IMR-90 (cell line): ENCODE results near the gene SCAF1. TPM values are rescaled to one million over a fixed set of nuclear protein-coding genes. Genes with fewer than 3 reads are reported as not detected.
A peak's percentile ranks its signal among the peaks of the same experiment; 100 is the strongest.

Experiments
- ATAC-seq: fragments of 200-7000 bp; cut with Tn5 transposase; 2 replicates; pipeline ENCODE4 v1.9.1; 2020; ENCODE audit warnings: low read depth, mild to moderate bottlenecking, moderate library complexity
- BruUV-seq: library from RNA; stranded (reverse); fragments of 400-500 nt; replicated peaks from 2 replicates; lab custom pipeline; 2021; lab: Mats Ljungman, UMichigan
- CTCF ChIA-PET: fragments of 300-600 bp; formaldehyde crosslinking; extraction: SDS; loops from one replicate; lab custom pipeline; 2021; ENCODE audit warnings: antibody characterized with exemption; lab: Yijun Ruan, JAX
- POLR2A ChIA-PET: fragments of 300-600 bp; sonication (Branson Sonifier 250); formaldehyde crosslinking; loops from one replicate; lab custom pipeline; 2022; ENCODE audit warnings: antibody characterized with exemption; ENCODE audit not compliant: unreplicated experiment; lab: Charles Lee
- DNase-seq: peaks from one replicate; pipeline ENCODE4 v3.0.0; 2013
- H2AFZ ChIP-seq: replicated peaks from 2 replicates; pipeline ENCODE3; 2013; ENCODE audit warnings: low read length, mild to moderate bottlenecking; ENCODE audit not compliant: poor library complexity
- H2AK5ac ChIP-seq: 2 replicates; pipeline ENCODE4 v1.6.1; 2013; ENCODE audit warnings: low read depth, low read length, inconsistent platforms
- H2AK9ac ChIP-seq: replicated peaks from 2 replicates; pipeline ENCODE3; 2013; ENCODE audit warnings: mild to moderate bottlenecking, low read depth, low read length, moderate library complexity; ENCODE audit not compliant: poor library complexity
- H2BK120ac ChIP-seq: 2 replicates; pipeline ENCODE4 v1.6.1; 2013; ENCODE audit warnings: low read depth, low read length, inconsistent platforms
- H2BK15ac ChIP-seq: 3 replicates; pipeline ENCODE4 v1.6.1; 2013; ENCODE audit warnings: low read depth, low read length, inconsistent platforms
- H2BK20ac ChIP-seq: 2 replicates; pipeline ENCODE4 v1.6.1; 2013; ENCODE audit warnings: low read depth, mild to moderate bottlenecking, inconsistent platforms, low read length, moderate library complexity
- H2BK5ac ChIP-seq: 2 replicates; pipeline ENCODE4 v1.6.1; 2013; ENCODE audit warnings: mild to moderate bottlenecking, low read depth, low read length, inconsistent platforms; ENCODE audit not compliant: poor library complexity, severe bottlenecking
- H3K14ac ChIP-seq: replicated peaks from 2 replicates; pipeline ENCODE4 v1.6.1; 2013; ENCODE audit warnings: low read depth, low read length, inconsistent platforms
- H3K18ac ChIP-seq: 2 replicates; pipeline ENCODE4 v1.6.1; 2013; ENCODE audit warnings: low read depth, low read length, control low read depth
- H3K23ac ChIP-seq: 2 replicates; pipeline ENCODE4 v1.6.1; 2013; ENCODE audit warnings: low read depth, low read length, inconsistent platforms
- H3K27ac ChIP-seq: 2 replicates; pipeline ENCODE4 v1.5.1; 2013; ENCODE audit warnings: mild to moderate bottlenecking, control low read depth, low read length; ENCODE audit not compliant: insufficient read depth
- H3K27me3 ChIP-seq: 2 replicates; pipeline ENCODE4 v1.6.1; 2013; ENCODE audit warnings: low read length; ENCODE audit not compliant: control insufficient read depth, insufficient read depth
- H3K36me3 ChIP-seq: 2 replicates; pipeline ENCODE4 v1.6.1; 2013; ENCODE audit warnings: low read length, mixed read lengths; ENCODE audit not compliant: control insufficient read depth, insufficient read depth
- H3K4ac ChIP-seq: 2 replicates; pipeline ENCODE4 v1.6.1; 2013; ENCODE audit warnings: low read depth, low read length, inconsistent platforms
- H3K4me1 ChIP-seq: 2 replicates; pipeline ENCODE4 v1.6.1; 2013; ENCODE audit warnings: low read length, mixed read lengths; ENCODE audit not compliant: control insufficient read depth, insufficient read depth
- H3K4me2 ChIP-seq: 2 replicates; pipeline ENCODE4 v1.6.1; 2013; ENCODE audit warnings: low read depth, mild to moderate bottlenecking, control low read depth, low read length, moderate library complexity
- H3K4me3 ChIP-seq: 2 replicates; pipeline ENCODE4 v1.5.1; 2013; ENCODE audit warnings: low read depth, mild to moderate bottlenecking, control low read depth, low read length, moderate library complexity; ENCODE audit not compliant: insufficient read depth
- H3K56ac ChIP-seq: 2 replicates; pipeline ENCODE4 v1.6.1; 2013; ENCODE audit warnings: low read length, inconsistent platforms; ENCODE audit not compliant: insufficient read depth; ENCODE audit errors: extremely low read depth
- H3K79me1 ChIP-seq, 2 experiments: 2 replicates each; pipeline ENCODE4 v1.6.1; 2013; ENCODE audit warnings: low read length in 2 of 2, inconsistent platforms in 1 of 2, low read depth in 1 of 2
- H3K9ac ChIP-seq: 2 replicates; pipeline ENCODE4 v1.6.1; 2013; ENCODE audit warnings: low read depth, low read length, control low read depth
- H3K9me1 ChIP-seq: 2 replicates; pipeline ENCODE4 v1.6.1; 2013; ENCODE audit warnings: low read length, inconsistent platforms; ENCODE audit not compliant: insufficient read depth
- H3K9me3 ChIP-seq: 2 replicates; pipeline ENCODE4 v1.6.1; 2013; ENCODE audit warnings: low read length; ENCODE audit not compliant: control insufficient read depth, insufficient read depth
- H4K20me1 ChIP-seq: 2 replicates; pipeline ENCODE4 v1.6.1; 2013; ENCODE audit warnings: low read length, inconsistent platforms; ENCODE audit not compliant: insufficient read depth
- H4K5ac ChIP-seq: 2 replicates; pipeline ENCODE4 v1.6.1; 2013; ENCODE audit warnings: mild to moderate bottlenecking, low read depth, low read length, control low read depth
- H4K8ac ChIP-seq, 2 experiments: 2 replicates each; pipeline ENCODE4 v1.6.1; 2013; ENCODE audit warnings: low read depth in 2 of 2, low read length in 2 of 2, control low read depth in 1 of 2, inconsistent platforms in 1 of 2
- H4K91ac ChIP-seq: 2 replicates; pipeline ENCODE4 v1.6.1; 2013; ENCODE audit warnings: low read depth, low read length, inconsistent platforms; ENCODE audit not compliant: insufficient read depth
- BHLHE40 ChIP-seq: fragments of 150-350 bp; IDR thresholded peaks from 2 replicates; pipeline ENCODE4 v1.6.1; 2016; ENCODE audit warnings: mild to moderate bottlenecking, low read depth, low read length
- CHD1 ChIP-seq: IDR thresholded peaks from 2 replicates; pipeline ENCODE4 v1.6.1; 2012; ENCODE audit warnings: low read depth, low read length, improper control_type of control experiment
- FOS ChIP-seq: fragments of 150-350 bp; IDR thresholded peaks from 2 replicates; pipeline ENCODE4 v1.6.1; 2016; ENCODE audit warnings: low read depth, low read length
- POLR2A ChIP-seq: IDR thresholded peaks from 2 replicates; pipeline ENCODE4 v1.6.1; 2012; ENCODE audit warnings: mild to moderate bottlenecking, low read depth, low read length
- RAD21 ChIP-seq: IDR thresholded peaks from 2 replicates; pipeline ENCODE4 v1.6.1; 2012; ENCODE audit warnings: low read length, improper control_type of control experiment
- RFX5 ChIP-seq: IDR thresholded peaks from 2 replicates; pipeline ENCODE4 v1.8.0; 2012; ENCODE audit warnings: low read depth, mild to moderate bottlenecking, low read length, moderate library complexity
- SMC3 ChIP-seq: fragments of 150-350 bp; IDR thresholded peaks from 2 replicates; pipeline ENCODE4 v1.6.1; 2016; ENCODE audit warnings: low read depth, mild to moderate bottlenecking, antibody characterized with exemption, low read length, moderate library complexity
- WGBS, 2 experiments: methylation state at CpG; one replicate each; pipeline versions ENCODE4 v1.1.5 to v1.1.7; 2013; ENCODE audit warnings: missing lambda C conversion rate in 2 of 2; ENCODE audit not compliant: insufficient read length in 1 of 2; ENCODE audit errors: extremely low coverage in 2 of 2; 5-methylcytosine and 5-hydroxymethylcytosine counted together
- dilution Hi-C: fragments of 300-500 bp; cut with HindIII; formaldehyde crosslinking; loops from one replicate; pipeline ENCODE4 v1.14.3; 2018; ENCODE audit warnings: low sequenced_read_pairs; ENCODE audit not compliant: unreplicated experiment
- in situ Hi-C: fragments of 300-500 bp; cut with MboI; formaldehyde crosslinking; loops from 3 replicates; pipeline ENCODE4 v1.14.3; 2019; ENCODE audit warnings: low sequenced_read_pairs, inconsistent platforms, mixed read lengths
- intact Hi-C: fragments of 100-400 bp; cut with micrococcal nuclease; formaldehyde crosslinking; loops from 2 replicates; pipeline ENCODE4 v1.10.0; 2022
- polyA plus RNA-seq, 3 experiments: library from polyadenylated mRNA; depleted of rRNA; stranded (reverse); fragments of >200 nt; gene quantifications; 2 replicates each; pipeline ENCODE4 v1.2.3, GENCODE V29; 2012; ENCODE audit warnings: low replicate concordance in 1 of 3
- total RNA-seq: library from RNA; depleted of rRNA; stranded (reverse); fragments of >200 nt; gene quantifications from 2 replicates; pipeline ENCODE4 v1.2.3, GENCODE V29; 2012
- TF ChIP-seq, protein P1 (sequence below): conservative IDR thresholded peaks from 2 replicates; pipeline ENCODE4 v1.5.1; 2012; ENCODE audit warnings: mild to moderate bottlenecking, low read depth, low read length, improper control_type of control experiment

SCAF1 gene
- total and polyA plus RNA-seq, 2 of the 4 experiments (the other 2 are of a cell fraction): 2.2 to 14.8 TPM

DNA sequence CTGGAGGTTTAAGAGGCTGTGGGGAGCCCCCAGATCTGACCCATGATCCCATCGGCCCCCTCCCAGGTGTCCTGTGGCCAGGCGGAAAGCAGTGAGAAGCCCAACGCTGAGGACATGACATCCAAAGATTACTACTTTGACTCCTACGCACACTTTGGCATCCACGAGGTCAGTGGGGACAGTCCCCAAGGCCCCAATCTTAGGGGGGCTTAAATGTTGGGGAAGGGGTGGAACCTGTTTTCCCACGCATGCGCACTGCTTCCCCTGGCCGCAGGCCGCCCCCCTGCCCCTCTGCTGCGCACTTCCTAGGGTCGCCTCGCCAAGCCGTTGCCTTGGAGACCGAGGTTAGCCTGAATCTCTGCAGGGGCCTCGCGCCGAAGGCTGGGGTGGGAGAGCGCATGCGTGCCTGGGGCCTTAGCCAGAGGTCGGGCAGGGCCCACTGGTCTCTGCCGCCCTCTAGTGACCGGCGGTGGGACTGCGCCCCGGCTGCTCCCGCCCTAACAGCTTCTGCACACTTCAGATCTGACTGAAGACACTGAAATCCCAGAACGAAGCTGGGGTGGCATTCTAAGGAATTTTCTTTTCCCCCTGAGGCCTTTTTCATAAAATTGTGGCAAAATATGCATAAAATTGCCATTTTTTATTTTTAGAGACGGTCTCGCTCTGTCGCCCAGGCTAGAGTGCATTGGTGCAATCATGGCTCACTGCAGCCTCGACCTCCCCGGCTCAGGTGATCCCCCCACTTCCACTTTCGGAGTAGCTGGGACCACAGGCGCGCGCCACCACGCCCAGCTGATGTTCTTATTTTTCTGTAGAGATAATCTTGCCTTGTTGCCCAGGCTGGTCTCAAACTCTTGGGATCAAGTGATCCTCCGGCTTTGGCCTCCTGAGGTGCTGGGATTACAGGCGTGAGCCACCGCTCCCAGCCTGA lies 38.7 kb downstream of the SCAF1 start:
- intact Hi-C loops (loop anchor here (5.0 kb wide), 1 partner anchor 108 kb away; no protein-coding TSS in a partner anchor), in situ Hi-C loops (loop anchor here (10.0 kb wide), 1 partner anchor 174 kb away; the partner anchor contains the start of gene PTOV1), dilution Hi-C loops (no loop called here)
- H3K4me2 ChIP-seq: peak overlapping the region; percentile 61
- peaks cover 29% of the 10 kb centered on the region for H3K36me3 ChIP-seq
- ChIA-PET POLR2A (no interaction called here), CTCF (interaction anchor here (0.6 to 0.9 kb wide), 5 partner anchors 9 to 56 kb away, joined by 3 to 5 read pairs (median 3); partner anchors contain the start of genes ADM5, BCL2L12 and IRF3)
- no TSS peak for BruUV-seq
- peak overlapping the region; percentile 84 for H2AFZ ChIP-seq
- no peak overlapping the region for H3K4me3 ChIP-seq
- H2AK9ac ChIP-seq: peak overlapping the region; percentile 68
- ATAC-seq (peak; percentile 19), DNase-seq (peak; percentile 78)
- no peak for TF ChIP-seq BHLHE40
- no peak for TF ChIP-seq FOS
- peak; percentile 63 for TF ChIP-seq SMC3
- TF ChIP-seq, protein P1, sequence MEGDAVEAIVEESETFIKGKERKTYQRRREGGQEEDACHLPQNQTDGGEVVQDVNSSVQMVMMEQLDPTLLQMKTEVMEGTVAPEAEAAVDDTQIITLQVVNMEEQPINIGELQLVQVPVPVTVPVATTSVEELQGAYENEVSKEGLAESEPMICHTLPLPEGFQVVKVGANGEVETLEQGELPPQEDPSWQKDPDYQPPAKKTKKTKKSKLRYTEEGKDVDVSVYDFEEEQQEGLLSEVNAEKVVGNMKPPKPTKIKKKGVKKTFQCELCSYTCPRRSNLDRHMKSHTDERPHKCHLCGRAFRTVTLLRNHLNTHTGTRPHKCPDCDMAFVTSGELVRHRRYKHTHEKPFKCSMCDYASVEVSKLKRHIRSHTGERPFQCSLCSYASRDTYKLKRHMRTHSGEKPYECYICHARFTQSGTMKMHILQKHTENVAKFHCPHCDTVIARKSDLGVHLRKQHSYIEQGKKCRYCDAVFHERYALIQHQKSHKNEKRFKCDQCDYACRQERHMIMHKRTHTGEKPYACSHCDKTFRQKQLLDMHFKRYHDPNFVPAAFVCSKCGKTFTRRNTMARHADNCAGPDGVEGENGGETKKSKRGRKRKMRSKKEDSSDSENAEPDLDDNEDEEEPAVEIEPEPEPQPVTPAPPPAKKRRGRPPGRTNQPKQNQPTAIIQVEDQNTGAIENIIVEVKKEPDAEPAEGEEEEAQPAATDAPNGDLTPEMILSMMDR: peak; percentile 98
- no peak for TF ChIP-seq RFX5
- no peak for TF ChIP-seq CHD1
- TF ChIP-seq RAD21: peak; percentile 81
- no peak for TF ChIP-seq POLR2A
- H3K4me1 ChIP-seq: peaks cover 13% of the 10 kb centered on the region
- peak overlapping the region; percentile 56; the same call in 1 of the 2 replicates for H3K14ac ChIP-seq
- H3K79me1 ChIP-seq: peaks cover 19 to 67% of the 10 kb centered on the region in 2 experiments
- H4K8ac ChIP-seq: peak overlapping the region in 1 of 2 experiments; percentile 83; a peak in 1 of 4 replicates
- peak overlapping the region; percentile 57 for H3K9ac ChIP-seq
- H4K20me1 ChIP-seq: peaks cover 54% of the 10 kb centered on the region
- H3K27ac ChIP-seq: peak overlapping the region; percentile 46
- H3K9me1 ChIP-seq: peaks cover 3% of the 10 kb centered on the region; the same call in 1 of the 2 replicates
- H3K4ac ChIP-seq: peak overlapping the region; percentile 74
- peak overlapping the region; percentile 86 for H2AK5ac ChIP-seq
- no peak overlapping the region for H3K18ac ChIP-seq
- no peaks in the 10 kb centered on the region for H3K9me3 ChIP-seq
- no peak overlapping the region for H3K56ac ChIP-seq
- H3K27me3 ChIP-seq: no peaks in the 10 kb centered on the region
- no peak overlapping the region for H2BK120ac ChIP-seq
- WGBS, 2 experiments: 93% methylated on average over 3 of the region's 40 CpGs; no CpG with 5 or more reads in 1 of the 2 experiments
- H2BK20ac ChIP-seq: no peak overlapping the region
- H2BK15ac ChIP-seq: no peak overlapping the region
- peak overlapping the region; percentile 31; the same call in 1 of the 2 replicates for H4K91ac ChIP-seq
- peak overlapping the region; percentile 31; the same call in 1 of the 2 replicates for H3K23ac ChIP-seq
- peak overlapping the region; percentile 79 for H4K5ac ChIP-seq
- H2BK5ac ChIP-seq: peak overlapping the region; percentile 49
